Panc1 (cell line): Measurements from ENCODE around the gene SLC40A1. TPM values are rescaled to one million over a fixed set of nuclear protein-coding genes. Genes with fewer than 3 reads are reported as not detected.

Experiments
- ATAC-seq: fragments of 200-7000 bp; cut with Tn5 transposase; 2 replicates; pipeline ENCODE4 v1.9.1; 2020; ENCODE audit warnings: mild to moderate bottlenecking, moderate library complexity
- BruUV-seq: library from RNA; stranded (reverse); fragments of 400-500 nt; replicated peaks from 2 replicates; lab custom pipeline; 2021; lab: Mats Ljungman, UMichigan
- CTCF ChIA-PET: fragments of 300-600 bp; sonication (Branson Sonifier 250); formaldehyde crosslinking; loops from one replicate; lab custom pipeline; 2022; ENCODE audit warnings: antibody characterized with exemption; lab: Charles Lee
- POLR2A ChIA-PET: fragments of 300-600 bp; sonication (Branson Sonifier 250); formaldehyde crosslinking; loops from one replicate; lab custom pipeline; 2022; ENCODE audit warnings: antibody characterized with exemption; lab: Charles Lee
- DNase-seq: peaks from one replicate; pipeline ENCODE4 v3.0.0-alpha.2; 2010; ENCODE audit warnings: low read depth, low spot score
- H3K27ac ChIP-seq: 2 replicates; pipeline ENCODE4 v1.5.1; 2011; ENCODE audit warnings: mild to moderate bottlenecking, low read length, inconsistent platforms
- H3K27me3 ChIP-seq: fragments of 200-500 bp; sonication (Bioruptor generic); 2 replicates; pipeline ENCODE4 v1.6.0; 2014; ENCODE audit warnings: low read length, inconsistent platforms; ENCODE audit not compliant: control insufficient read depth, insufficient read depth
- H3K36me3 ChIP-seq: fragments of 200-500 bp; sonication (Bioruptor generic); 2 replicates; pipeline ENCODE4 v1.5.1; 2014; ENCODE audit warnings: inconsistent platforms, mild to moderate bottlenecking, low read length, moderate library complexity; ENCODE audit not compliant: control insufficient read depth, insufficient read depth
- H3K4me1 ChIP-seq: 2 replicates; pipeline ENCODE4 v1.5.1; 2011; ENCODE audit warnings: inconsistent platforms, mild to moderate bottlenecking, low read length, moderate library complexity; ENCODE audit not compliant: control insufficient read depth, insufficient read depth
- H3K4me3 ChIP-seq, 2 experiments: 2 replicates each; pipeline ENCODE4 v1.5.1; 2011 to 2012; ENCODE audit warnings: low read depth in 2 of 2, low read length in 2 of 2, mild to moderate bottlenecking in 2 of 2, inconsistent platforms in 1 of 2, moderate library complexity in 1 of 2
- H3K9me3 ChIP-seq: fragments of 200-500 bp; sonication (Bioruptor generic); 2 replicates; pipeline ENCODE4 v1.5.1; 2014; ENCODE audit warnings: low read depth, mild to moderate bottlenecking, inconsistent platforms, low read length, moderate library complexity; ENCODE audit not compliant: control insufficient read depth, insufficient read depth
- CTCF ChIP-seq: fragments of 450-650 bp; IDR thresholded peaks from 2 replicates; pipeline ENCODE4 v1.5.1; 2017; ENCODE audit warnings: mild to moderate bottlenecking
- POLR2AphosphoS5 ChIP-seq: IDR thresholded peaks from 2 replicates; pipeline ENCODE4 v1.6.1; 2012; ENCODE audit warnings: mild to moderate bottlenecking, low read depth, low read length, moderate library complexity
- SIN3A ChIP-seq: IDR thresholded peaks from 2 replicates; pipeline ENCODE4 v1.6.1; 2012; ENCODE audit warnings: low read depth, mild to moderate bottlenecking, low read length, moderate library complexity, borderline replicate concordance; ENCODE audit not compliant: insufficient read depth
- TCF7L2 ChIP-seq: IDR thresholded peaks from 2 replicates; pipeline ENCODE4 v1.6.1; 2011; ENCODE audit warnings: mild to moderate bottlenecking, low read depth, low read length, inconsistent platforms
- in situ Hi-C: cut with HindIII; loops from 2 replicates; pipeline ENCODE4 v1.10.0; 2016; ENCODE audit warnings: low sequenced_read_pairs, low pct_unique_long_range_greater_than_20kb
- intact Hi-C: fragments of 100-400 bp; cut with micrococcal nuclease; formaldehyde crosslinking; loops from one replicate; pipeline ENCODE4 v1.10.0; 2022; ENCODE audit not compliant: unreplicated experiment
- total RNA-seq: library from RNA; stranded (reverse); gene quantifications from one replicate; pipeline ENCODE4 v1.2.1, GENCODE V29; 2021; ENCODE audit not compliant: unreplicated experiment
- TF ChIP-seq, protein P1 (sequence below), 2 experiments: IDR thresholded peaks; 2 replicates each; pipeline ENCODE4 v1.6.1; 2011 to 2012; ENCODE audit warnings: low read depth in 2 of 2, control low read depth in 1 of 2, low read length in 1 of 2, mild to moderate bottlenecking in 1 of 2, moderate library complexity in 1 of 2; ENCODE audit not compliant: insufficient read depth in 1 of 2

The SLC40A1 gene
- total RNA-seq, 1 experiment from 2014 or later: 0.74 TPM

- BruUV-seq: no TSS peak
- intact Hi-C loops (no loop called here), in situ Hi-C loops (no loop called here)
- Histone ChIP-seq H3K4me1 (no peaks in the 10 kb centered on the region), H3K9me3 (no peaks in the 10 kb centered on the region), H3K27ac (no peak overlapping the region), H3K36me3 (no peaks in the 10 kb centered on the region), H3K4me3 (no peak overlapping the region), H3K27me3 (peaks cover 21% of the 10 kb centered on the region)
- POLR2A ChIA-PET: no interaction called here
- CTCF ChIA-PET: no interaction called here
- ATAC-seq (no peak), DNase-seq (no peak)
- TF ChIP-seq SIN3A: no peak
- no peak for TF ChIP-seq POLR2AphosphoS5
- TF ChIP-seq CTCF: no peak
- TF ChIP-seq, protein P1, sequence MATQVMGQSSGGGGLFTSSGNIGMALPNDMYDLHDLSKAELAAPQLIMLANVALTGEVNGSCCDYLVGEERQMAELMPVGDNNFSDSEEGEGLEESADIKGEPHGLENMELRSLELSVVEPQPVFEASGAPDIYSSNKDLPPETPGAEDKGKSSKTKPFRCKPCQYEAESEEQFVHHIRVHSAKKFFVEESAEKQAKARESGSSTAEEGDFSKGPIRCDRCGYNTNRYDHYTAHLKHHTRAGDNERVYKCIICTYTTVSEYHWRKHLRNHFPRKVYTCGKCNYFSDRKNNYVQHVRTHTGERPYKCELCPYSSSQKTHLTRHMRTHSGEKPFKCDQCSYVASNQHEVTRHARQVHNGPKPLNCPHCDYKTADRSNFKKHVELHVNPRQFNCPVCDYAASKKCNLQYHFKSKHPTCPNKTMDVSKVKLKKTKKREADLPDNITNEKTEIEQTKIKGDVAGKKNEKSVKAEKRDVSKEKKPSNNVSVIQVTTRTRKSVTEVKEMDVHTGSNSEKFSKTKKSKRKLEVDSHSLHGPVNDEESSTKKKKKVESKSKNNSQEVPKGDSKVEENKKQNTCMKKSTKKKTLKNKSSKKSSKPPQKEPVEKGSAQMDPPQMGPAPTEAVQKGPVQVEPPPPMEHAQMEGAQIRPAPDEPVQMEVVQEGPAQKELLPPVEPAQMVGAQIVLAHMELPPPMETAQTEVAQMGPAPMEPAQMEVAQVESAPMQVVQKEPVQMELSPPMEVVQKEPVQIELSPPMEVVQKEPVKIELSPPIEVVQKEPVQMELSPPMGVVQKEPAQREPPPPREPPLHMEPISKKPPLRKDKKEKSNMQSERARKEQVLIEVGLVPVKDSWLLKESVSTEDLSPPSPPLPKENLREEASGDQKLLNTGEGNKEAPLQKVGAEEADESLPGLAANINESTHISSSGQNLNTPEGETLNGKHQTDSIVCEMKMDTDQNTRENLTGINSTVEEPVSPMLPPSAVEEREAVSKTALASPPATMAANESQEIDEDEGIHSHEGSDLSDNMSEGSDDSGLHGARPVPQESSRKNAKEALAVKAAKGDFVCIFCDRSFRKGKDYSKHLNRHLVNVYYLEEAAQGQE (IDR thresholded peaks at IDR 0.05; ENCODE audit: insufficient read depth in 1 of 2, low read depth in 2 of 2, low read length in 1 of 2): no peak
- no peak for TF ChIP-seq TCF7L2
Measured at GRCh38 chr2:189587780-189588179, 7.2 kb upstream of the SLC40A1 start.

- intact Hi-C loops: no loop called here
- Histone ChIP-seq H3K9me3 (no peaks in the 10 kb centered on the region), H3K36me3 (no peaks in the 10 kb centered on the region)
Measured at GRCh38 chr2:189585226-189585756, 4.7 kb upstream of the SLC40A1 start.

More at GRCh38 chr2:189585226-189585756, 4.7 kb upstream of the SLC40A1 start:
- Histone ChIP-seq H3K27me3 (peaks cover 39% of the 10 kb centered on the region), H3K4me3 (no peak overlapping the region), H3K27ac (no peak overlapping the region), H3K4me1 (no peaks in the 10 kb centered on the region)
- no TSS peak for BruUV-seq
- CTCF ChIA-PET: no interaction called here
- in situ Hi-C loops: no loop called here
- POLR2A ChIA-PET: no interaction called here
- ATAC-seq: no peak
- no peak for TF ChIP-seq CTCF
- no peak for TF ChIP-seq POLR2AphosphoS5
- TF ChIP-seq TCF7L2: no peak
- no peak for TF ChIP-seq SIN3A
- TF ChIP-seq, protein P1 (IDR thresholded peaks at IDR 0.05; ENCODE audit: insufficient read depth in 1 of 2, low read depth in 2 of 2, low read length in 1 of 2): no peak
- no peak for DNase-seq
